Globus pallidus (tissue), 1 donor: ENCODE measurements around the gene RNF151.
A peak's percentile ranks its signal among the peaks of the same experiment; 100 is the strongest.

Source experiments
- DNase-seq: peaks from one replicate; pipeline ENCODE4 v3.0.0-alpha.2; 2015; ENCODE audit warnings: low spot score

RNF151 gene

DNA sequence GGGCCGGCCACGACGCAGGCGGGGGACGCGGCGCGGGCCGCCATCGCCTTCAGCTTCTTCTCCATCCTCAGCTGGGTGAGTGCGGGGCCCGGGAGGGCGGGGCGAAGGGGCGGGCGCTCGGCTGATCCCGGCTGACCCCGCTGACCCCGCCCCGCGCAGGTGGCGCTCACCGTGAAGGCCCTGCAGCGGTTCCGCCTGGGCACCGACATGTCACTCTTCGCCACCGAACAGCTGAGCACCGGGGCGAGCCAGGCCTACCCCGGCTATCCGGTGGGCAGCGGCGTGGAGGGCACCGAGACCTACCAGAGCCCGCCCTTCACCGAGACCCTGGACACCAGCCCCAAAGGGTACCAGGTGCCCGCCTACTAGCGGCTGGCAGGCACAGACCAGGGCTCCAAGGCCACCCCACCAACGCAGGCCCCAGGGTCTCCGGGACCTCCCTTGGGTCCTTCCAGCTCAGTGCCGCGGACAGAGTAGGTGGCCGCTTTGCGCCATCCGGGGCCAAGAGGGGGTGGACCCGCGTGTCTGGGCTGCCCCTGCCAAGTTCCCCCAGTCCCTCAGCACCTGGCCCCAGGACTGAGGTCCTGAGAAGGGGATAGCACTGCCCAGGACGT, 26.2 kb downstream of the RNF151 start:
- no peak for DNase-seq

DNA sequence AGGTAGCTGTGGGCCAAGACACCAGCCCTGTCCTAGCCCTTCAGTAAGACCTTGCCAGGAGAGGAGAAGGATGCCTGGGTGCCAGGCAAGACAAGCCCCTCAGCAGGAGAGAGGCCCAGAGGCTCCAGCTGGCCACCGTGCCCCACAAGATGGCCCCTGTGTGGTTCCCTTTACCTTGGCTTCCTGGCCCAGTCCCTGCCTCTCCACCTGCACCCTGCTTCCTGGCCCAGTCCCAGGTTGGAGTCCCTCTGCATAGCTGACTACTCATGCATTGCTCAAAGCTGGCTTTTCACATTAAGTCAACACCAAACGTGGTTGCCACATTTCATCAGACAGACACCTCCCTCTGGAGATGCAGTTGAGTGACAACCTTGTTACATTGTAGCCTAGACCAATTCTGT, 27.1 kb downstream of the RNF151 start:
- no peak for DNase-seq

DNA sequence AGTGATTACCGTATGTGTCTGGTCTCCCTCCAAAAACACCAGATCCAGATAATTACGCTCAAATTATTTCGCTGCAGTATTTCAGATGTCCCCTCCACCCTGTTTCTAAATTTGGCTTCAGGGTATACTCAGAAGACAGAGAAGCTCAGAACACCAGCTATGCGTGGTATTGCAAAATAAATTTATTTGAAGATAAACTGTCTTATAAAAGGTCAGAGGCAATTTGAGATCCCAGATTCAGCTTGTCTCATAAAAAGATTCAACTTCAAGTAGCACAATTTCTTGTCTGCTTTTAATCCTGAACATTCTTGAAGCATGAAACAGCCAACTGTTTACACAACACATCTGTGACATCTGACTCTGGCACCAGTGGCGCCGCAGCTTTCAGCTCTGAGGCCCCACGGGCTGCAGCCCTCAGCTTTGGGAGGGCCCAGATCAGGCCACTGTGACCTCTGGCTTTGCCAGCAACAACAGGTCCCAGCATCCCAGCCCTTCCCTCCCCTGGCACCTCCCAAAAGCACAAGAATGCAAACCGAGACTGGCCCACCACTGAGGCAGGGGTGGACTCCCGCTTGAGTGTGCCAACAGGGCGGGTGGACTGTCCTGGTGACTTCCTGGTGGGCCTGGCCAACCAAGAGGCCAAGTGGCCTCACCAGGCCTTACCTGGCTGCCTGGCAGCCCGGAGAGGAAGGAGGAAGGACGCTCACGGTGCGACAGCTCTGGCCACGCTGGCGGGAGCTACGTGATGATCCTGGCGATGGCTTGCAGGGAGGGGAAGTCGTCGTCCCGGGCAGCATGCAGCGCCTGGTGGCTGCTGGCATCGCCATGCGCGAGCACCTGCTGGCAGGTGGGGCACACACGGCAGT, 31.1 kb downstream of the RNF151 start:
- no peak for DNase-seq

DNA sequence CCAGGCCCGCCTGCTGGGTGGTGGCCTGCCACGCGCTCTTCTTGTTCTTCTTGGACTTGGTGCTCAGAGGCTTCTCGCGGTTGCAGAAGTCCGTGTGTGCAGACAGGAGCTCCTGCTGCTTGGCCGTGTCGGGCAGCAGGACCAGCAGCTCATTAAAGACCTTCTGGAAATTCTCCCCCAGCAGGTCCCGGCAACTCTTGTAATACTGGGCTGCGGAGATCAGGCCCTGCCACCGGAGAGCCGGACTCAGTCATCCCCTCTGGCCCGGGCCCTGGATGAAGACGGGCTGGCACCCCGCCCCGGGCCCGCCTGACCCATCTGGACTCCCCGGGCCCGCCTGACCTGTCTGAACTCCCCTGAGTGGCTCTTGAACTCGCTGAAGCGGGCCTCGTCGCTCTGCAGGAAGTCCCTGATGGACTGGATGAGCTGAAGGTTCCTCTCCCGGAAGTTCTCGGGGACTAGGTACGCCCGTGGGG, 31.7 kb downstream of the RNF151 start:
- DNase-seq, result no peak

DNA sequence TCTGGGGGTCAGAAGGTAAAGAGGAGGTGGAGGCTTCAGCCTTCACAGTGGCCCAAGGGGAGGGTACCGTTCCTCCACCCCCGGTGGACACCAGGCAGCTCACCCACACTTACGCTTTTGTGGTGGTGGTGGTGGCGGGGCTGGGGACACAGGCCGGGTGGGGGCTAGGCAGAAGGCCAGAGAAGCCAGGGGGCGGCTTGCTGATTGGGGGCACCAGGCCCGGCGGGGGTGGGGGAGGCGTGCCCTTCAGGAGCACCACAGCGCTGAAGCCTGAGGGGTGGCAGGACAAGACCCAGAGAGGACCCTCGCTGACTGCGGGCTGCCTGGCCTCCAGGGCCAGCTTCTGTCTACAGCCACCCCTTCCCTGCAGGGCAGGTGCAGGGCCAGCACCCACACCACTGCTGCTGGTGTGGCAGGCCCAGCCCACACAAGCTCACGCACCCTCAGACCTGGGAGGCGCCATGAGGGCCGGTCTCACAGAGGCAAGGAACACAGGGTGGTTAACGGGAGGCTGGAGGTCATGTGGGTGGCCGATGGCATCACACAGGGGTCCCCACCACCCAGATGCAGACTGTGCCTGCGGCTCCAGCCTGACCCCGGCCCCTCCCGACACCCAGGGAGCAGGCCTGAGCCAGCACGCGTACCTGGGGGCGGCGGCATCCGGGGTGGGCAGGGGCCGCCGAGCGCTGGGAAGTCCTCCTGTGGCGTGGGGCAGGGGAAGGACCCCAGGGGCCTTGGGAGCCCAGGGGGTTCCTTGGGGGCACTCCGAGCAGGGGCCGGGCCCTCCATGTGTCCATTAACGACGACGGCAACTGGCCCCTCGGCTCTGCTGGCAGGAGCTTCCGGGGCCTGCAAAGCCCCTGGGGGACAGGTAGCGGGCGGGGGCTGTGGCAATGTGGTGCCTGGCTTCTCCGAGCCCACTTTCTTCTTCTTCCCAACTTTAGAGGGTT, 32.5 kb downstream of the RNF151 start:
- DNase-seq, result no peak

DNA sequence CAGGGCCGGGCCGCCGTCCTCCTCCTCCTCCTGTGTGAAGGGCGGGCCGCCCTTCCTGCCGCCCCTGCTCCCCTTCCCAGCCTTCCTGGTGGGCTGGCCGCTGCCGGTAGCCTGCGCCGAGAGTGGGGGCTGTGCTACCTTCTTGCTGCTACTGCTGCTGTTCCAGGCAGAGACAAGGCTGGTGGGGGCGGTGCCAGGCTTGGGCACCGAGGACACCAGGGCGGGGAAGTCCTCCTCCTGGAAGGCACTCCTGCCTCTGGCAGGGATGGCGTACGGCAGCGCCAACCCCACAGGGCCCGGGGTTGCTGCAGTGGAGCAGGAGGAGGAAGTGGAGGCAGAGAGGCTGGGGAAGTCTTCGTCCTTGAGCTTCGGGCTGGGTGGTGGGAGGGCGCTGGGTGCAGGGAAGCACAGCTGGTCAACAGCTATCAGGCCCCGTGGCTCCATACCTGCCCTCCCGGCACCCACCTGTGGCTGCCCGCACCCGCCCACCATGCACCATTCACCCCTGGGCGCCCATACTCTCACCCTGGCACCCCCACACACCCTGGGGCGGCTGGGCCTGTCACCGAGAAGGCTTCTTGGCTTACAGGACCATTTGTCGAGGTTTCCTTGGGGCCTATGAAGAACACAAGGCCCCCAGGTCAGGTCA, 33.3 kb downstream of the RNF151 start:
- DNase-seq, result no peak

DNA sequence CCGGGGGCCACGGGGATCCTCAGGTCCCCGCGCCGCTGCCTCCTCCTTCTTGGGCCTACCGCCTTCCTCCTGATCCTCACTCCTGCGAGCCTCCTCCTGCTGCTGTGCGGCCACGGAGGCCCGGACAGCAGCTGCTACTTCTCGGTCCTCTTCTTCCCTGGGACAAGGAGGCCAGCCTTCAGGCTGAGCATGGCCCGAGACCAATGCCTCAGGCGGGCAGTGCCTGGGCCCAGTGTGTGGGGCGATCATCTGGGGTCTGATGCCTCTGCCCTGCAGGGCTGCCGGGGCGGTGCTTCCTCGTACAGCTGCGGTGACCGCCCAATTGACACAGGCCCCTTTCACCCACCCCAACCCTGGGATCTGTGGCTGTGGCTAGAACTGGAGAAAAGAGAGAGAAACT, 34.4 kb downstream of the RNF151 start:
- no peak for DNase-seq

DNA sequence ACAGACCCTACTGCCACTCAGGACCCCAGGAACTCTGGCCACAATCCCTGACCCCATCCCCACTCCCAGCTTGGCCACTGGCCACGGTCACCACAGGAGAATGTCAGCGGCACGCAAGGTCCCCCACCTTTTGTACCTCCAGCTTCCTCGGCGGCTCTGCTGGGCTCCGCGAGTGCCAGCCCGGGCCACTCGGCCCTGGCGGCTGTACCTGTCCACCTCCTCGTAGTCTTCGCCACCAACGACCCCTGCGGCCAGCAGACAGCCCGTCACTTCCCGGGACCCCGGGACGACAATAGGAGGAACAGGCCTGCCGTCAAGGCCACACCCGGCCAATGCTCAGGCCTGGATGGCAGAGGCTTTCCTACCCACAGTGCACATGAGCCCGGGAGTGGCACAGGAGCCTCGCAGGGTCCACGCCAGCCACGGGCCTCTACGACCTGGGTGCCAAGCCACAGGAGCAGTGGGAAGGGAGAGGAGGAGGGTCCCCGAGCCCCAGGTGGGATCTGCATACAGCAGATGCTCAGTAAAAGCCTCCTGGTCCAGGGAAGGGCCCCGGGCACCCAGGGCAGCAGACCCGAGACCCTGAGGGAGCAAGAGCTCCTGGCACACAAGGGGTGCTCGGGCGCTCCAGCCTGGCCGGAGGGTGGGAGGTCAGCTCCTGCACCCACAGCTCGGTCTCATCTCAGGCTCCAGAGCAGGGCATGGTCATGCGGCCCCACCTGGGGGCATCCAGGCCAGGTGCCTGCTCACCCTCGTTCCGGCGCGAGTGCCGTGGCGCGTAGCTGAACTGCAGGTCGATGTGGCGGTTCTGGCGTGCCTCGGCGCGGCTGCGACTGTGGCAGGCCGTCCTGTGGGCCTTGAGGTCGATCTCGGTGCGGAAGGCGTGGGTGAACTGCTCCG, 35.0 kb downstream of the RNF151 start:
- no peak for DNase-seq

DNA sequence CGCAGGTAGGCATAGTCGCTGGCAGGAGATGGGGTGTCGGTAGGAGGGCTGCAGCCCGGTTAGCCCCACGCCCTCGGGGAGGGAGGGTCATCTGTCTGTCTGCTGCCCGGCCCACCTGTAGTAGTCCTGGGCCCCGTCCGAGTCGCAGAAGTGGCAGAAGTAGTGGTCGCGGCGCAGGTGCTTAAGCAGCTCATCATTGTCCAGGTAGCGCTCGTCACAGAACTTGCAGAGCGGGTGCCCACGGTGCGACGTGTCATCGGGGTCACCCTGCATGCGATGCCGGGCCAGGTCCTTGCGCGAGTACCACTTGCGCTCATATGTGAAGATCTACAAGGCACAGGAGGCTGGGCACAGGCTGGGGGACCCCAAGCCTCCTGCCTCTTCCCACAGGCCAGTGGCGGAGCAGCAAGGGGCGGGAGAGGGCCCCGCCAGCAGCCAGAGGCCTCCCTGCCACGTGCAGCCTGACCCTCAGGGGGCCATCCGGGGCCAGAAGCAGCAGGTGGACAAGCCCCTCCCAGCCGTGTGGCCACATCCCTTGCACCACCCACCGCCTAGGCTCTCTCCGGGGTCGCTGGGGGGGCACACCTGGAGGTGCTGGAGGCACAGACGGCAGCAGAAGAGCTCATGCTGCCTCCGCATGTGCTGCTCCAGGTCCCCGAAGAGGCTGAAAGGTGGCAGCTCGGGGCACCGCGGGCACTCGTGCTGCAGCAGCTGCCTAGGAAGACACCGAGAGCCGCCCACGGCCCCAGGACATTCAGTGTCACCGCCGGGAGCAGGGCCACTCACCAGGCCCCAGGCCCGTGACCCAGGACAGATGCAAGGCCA, 36.0 kb downstream of the RNF151 start:
- no peak for DNase-seq

DNA sequence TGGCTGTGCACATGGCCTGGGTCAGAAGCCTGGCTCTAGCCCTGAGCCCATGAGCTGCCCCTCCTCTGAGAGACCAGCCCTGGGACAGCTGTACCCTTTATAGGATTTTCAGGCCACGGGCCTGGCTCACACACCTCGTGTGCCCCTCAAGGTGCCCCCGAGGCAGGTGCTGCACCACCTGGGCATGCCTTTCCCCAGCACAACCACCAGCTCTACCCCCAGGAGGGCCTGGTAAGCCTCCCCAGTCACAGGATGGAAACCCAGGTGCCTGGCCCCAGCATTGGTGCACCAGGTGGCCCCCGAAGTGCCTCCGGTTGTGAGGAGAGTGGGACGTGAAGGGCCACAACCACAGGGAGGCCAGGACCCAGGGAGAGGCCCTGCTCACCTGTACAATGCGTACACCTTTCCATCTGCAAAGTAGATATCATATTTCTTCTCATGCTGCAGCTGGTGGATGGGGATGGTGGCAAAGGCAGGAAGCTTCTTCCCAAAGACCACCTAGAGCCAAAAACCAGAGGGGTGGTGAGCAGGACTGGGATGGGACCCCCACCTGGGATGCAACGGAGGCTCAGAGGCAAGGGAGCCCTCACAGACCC, 36.7 kb downstream of the RNF151 start:
- DNase-seq, result no peak

DNA sequence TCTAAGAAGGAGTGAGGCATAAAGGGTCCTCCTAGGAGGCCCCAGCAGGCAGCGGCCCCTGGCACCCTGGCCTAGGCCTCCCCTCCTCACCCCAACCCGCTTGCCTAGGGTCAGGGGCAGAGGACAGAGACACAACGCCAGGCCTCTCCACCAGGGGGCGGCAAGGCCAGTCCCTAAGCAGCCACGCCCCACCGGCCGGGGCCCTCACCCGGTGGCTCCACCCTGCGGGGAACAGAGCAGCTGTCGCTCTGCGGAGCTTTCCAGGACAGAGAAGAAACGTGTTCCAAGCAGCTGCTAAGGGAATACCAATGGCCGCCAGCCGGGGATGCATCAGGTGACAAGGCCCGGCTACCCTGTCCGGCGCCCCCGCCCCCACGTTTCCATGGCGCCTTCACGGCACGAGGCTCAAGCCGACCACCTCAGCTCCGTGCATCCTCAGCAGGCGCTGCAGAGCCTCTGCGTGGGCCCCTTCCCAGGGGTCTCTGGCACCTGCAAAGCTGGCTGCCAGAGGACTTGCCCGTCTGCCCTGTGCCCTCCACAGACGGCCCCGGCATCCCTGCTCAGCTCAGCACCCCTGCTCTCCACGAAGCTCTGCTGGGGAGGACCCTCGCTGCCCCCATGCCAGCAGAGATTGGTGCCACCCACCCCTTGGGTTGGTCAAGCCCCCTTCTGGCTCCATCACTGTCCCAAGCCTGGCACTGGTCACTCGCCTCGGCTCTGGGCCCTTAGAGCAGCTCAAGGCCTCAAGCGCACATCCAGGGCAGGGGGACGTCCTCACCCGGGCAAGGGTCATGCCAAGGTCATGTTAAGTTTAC, 37.4 kb downstream of the RNF151 start:
- peak; percentile 69 for DNase-seq

DNA sequence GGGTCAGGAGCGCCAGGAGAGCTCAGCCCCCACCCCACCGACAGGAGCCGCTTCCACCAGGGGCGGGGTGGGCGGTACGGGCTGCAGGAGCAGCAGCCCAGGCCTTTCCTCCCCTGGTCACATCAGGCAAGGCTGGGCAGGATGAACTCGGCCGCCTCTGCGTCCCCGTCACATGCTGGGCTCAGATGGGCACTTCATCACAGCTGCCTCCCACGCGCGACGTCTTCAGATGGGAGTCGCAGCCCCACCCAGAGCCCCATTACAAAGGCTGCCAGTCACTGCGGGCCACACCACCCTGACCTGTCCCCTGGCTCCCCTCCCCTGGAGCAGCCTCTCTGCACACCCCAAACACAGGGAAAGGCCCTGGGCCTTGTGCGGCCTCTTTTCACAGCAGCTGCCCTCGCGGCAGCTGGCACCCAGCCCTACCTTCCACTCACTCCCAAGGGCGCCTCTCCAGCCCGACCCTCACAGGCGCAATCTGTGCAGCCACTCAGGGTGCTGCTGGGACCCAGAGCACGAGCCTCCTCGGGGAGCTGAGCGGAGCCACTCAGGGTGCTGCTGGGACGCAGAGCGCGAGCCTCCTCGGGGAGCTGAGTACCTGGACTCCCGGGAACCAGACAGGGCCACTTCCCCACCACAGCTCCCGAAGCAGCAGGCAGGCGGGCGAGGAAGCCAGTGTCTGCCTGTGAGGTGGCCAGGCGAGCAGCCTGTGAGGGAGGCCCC, 38.3 kb downstream of the RNF151 start:
- no peak for DNase-seq

DNA sequence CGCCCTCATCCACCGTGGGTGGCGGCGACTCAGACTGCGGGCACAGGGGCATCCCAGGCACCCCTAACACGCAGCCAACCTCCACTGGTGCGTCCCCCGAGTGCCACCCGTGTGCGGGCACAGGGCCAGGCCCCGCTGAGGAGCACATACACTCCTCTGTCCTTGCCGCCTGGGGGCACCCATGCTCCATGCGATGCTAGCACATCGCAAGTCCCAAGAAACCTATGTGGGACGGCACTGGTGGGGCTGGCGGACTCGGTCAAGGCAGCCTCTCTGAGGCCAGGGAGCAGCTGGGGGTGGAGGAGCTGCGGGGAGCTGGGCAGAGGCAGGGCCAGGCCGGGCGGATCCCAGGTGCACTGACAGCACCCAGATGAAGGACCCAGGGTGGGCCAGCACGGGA, 39.0 kb downstream of the RNF151 start:
- no peak for DNase-seq

DNA sequence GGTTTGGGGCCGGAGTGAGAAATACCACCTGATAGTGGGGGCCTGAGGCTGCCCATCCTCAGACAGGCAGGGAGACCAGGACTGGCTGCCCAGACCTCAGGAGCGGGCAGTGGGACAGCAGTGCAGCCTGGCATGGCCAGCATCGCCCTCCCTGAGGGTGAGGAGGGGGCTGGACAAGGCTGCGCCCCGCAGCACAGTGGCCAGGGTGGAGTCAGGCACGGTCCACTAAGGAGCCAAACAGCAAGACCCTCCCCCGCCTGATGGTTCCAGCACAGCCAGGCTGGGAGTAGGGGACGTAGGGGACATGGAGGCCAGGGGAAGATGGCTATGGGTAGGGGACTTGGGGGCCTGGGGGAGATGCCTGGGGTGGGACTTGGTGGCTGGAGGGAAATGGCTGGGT, 39.7 kb downstream of the RNF151 start:
- DNase-seq, result no peak

DNA sequence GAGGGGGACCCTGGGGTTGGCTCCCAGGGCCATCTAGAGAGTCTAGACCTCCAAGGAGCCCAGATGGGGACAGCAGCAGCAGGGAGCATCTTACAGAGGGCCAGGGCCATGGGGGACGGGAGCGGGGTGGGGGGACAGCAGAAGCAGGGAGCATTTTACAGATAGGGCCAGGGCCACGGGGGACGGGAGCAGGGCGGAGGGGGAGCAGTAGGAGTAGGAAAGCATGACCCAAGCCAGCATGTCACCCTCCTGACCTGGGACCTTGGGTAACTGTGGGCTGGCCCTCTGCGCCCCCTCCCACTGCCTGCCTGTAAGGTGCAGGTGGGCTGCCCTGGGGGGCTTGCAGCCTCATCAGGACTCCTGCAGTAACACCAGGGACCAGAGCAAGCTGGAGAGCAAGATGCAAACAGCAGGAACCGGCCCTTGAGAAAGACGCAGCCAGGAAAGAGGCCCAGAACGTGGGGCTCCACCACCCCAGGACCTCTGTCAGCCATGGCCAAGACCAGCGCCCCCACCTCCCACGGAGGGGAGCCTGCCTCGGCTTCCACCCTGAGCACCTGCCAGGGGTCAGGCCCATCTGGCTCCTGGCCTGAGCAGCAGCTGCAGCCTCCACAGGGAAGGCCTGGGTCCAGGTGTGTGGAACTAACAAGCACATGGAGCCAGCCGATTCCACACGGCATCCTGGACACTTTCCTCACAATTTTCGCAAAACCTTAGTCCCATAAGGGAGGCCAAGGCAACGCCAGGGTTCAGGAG, 40.6 kb downstream of the RNF151 start:
- DNase-seq, result no peak

DNA sequence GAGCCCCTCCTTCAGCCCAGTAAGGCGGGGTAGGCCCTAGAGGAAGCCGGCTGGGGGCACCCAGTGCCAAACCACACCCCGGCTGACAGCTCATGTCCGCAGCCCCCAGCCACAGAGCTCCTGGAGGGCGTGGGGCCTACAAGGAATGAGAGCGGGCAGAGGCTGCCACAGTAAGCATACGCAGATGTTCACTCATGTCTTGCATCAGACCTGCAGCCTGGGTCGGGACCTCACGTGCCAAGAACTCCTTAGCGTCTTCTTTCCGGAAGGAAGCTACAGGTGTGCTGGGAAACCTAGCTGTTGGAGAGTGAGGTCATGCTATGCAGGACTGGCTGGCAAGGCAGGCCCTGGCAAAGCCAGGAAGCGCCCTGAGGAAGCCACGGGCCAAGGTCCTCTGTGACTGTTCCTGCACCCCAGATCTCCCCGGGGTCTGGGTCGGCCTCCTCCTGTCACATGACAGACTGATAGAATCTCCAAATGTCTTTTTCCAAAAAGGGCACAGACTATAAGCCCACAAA, 41.4 kb downstream of the RNF151 start:
- DNase-seq, result no peak

DNA sequence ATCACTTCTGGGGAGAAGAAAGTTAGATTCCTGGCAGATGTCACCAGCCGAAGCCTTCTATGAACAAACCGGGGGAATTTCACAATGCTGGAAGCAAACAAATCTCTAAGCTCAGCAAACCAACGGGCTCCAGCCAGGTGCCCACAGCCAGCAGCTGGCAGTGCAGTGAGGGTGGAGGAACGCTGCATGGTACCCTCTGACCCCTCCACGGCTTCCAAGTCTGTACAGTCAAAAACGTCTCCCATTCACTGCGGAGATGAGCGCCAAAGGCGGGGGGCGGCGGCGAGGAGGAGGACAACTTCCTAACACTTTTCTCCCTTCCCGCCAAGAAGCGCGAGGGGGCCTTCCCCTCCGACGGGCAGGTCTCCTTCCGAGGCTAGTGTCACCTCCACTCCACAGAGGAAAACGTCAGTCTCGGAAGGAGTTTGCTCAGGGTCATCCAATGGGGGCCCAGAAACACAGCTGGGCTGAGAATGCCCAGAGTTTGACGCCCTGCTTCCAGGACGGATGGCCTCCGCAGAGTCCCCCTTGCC, 42.0 kb downstream of the RNF151 start:
- no peak for DNase-seq
